ENCODE measurements around the gene OR7D4. TPM values are rescaled to one million over a fixed set of nuclear protein-coding genes. Genes with fewer than 3 reads are reported as not detected.

The OR7D4 gene
- total RNA-seq, 1 experiment from 2014 or later = not detected

DNA sequence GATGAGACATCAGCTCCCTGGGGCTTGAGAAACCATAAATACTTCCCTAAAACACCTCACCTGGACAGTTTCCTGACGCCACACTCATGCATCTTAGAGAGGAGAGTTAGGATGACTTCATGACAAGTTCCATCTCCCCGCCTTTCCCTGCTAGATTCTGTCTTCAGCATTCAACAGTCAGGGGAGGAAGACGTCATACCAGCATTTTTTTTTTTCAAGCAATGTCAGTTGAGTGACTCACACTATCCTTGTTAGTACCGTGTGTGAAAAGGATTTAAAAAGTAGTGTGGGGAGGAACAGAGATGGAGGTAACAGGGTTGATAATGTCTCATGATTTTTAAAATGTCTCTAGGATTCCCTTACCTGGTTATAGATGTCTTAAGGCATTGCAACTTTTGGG lies 40.5 kb downstream of the OR7D4 start, which contains the start of gene OR7D2:
OR7D2 (plus strand) TSS at position 79 of the 400 bp plus-strand sequence. CDS start 6,803 bp downstream, outside the sequence.
- peaks cover 5 to 12% (median 8%) of the 10 kb centered on the region in 3 experiments for H3K36me3 Mint-ChIP-seq (ENCODE audit: insufficient read depth in 1 of 3, low read depth in 3 of 3)
- Histone ChIP-seq H3K4me1 (ENCODE audit: insufficient read depth, low read length) (no peaks in the 10 kb centered on the region), H3K14ac (ENCODE audit: insufficient read depth, low read length) (no peak within 1 kb of the TSS), H3K4me2 (ENCODE audit: insufficient read depth, insufficient read length, low read length) (no peak within 1 kb of the TSS), H3K79me1 (ENCODE audit: insufficient read depth, low read depth, low read length, poor library complexity, severe bottlenecking) (no peaks in the 10 kb centered on the region), H2BK120ac (ENCODE audit: low read depth, low read length, poor library complexity, severe bottlenecking) (no peak within 1 kb of the TSS), H4K5ac (ENCODE audit: insufficient read length, low read depth, low read length) (no peak within 1 kb of the TSS), H2BK20ac (ENCODE audit: low read depth, low read length, poor library complexity, severe bottlenecking) (no peak within 1 kb of the TSS), H3K79me2 (ENCODE audit: insufficient read depth, low read length) (no peaks in the 10 kb centered on the region), H3K23me2 (ENCODE audit: insufficient read length, low read depth, low read length, poor library complexity, severe bottlenecking) (no peaks in the 10 kb centered on the region), H2BK12ac (ENCODE audit: insufficient read length, low read depth, low read length) (no peak within 1 kb of the TSS), H4K8ac (replicated peaks; ENCODE audit: insufficient read length, low read depth, low read length) (no peak within 1 kb of the TSS), H3K23ac (ENCODE audit: insufficient read length, low read depth, low read length) (no peak within 1 kb of the TSS), H2BK5ac (ENCODE audit: insufficient read length, low read length) (no peak within 1 kb of the TSS), H2AK5ac (ENCODE audit: insufficient read length, low read length) (no peak within 1 kb of the TSS), H3K27me3 (ENCODE audit: insufficient read depth, low read length) (no peaks in the 10 kb centered on the region), H3T11ph (ENCODE audit: low read length) (no peak within 1 kb of the TSS), H3K4ac (ENCODE audit: low read depth, low read length) (no peak within 1 kb of the TSS), H3K27ac (ENCODE audit: insufficient read length, low read depth, low read length) (no peak within 1 kb of the TSS), H3K18ac (ENCODE audit: insufficient read length, low read depth, low read length) (no peak within 1 kb of the TSS), H4K20me1 (ENCODE audit: control insufficient read depth, insufficient read depth, insufficient read length) (no peaks in the 10 kb centered on the region), H4K91ac (ENCODE audit: insufficient read length, low read depth, low read length) (no peak within 1 kb of the TSS), H3K56ac (ENCODE audit: insufficient read length, low read depth, low read length) (no peak within 1 kb of the TSS), H3K9ac (ENCODE audit: extremely low read depth, insufficient read length, low read length) (no peak within 1 kb of the TSS), H2AFZ (ENCODE audit: low read length) (no peak within 1 kb of the TSS), H2BK15ac (ENCODE audit: low read depth, low read length) (no peak within 1 kb of the TSS), H3K9me3 (ENCODE audit: control insufficient read depth, low read depth, low read length) (peaks cover 5% of the 10 kb centered on the region)
- peaks cover 45 to 50% of the 10 kb centered on the region in 2 experiments for H3K9me3 Mint-ChIP-seq
- no peaks in the 10 kb centered on the region for H3K4me1 Mint-ChIP-seq
- no CpG with 5 or more reads among the region's 4 CpGs for WGBS (ENCODE audit: extremely low coverage, insufficient read length, low lambda C conversion rate)
- no peak within 1 kb of the TSS; a peak in 1 of 5 replicates for H3K4me3 Mint-ChIP-seq
- H3K27me3 Mint-ChIP-seq (ENCODE audit: low read depth) = no peaks in the 10 kb centered on the region; the same call in 1 of the 2 replicates
- TF ChIP-seq, protein P1, sequence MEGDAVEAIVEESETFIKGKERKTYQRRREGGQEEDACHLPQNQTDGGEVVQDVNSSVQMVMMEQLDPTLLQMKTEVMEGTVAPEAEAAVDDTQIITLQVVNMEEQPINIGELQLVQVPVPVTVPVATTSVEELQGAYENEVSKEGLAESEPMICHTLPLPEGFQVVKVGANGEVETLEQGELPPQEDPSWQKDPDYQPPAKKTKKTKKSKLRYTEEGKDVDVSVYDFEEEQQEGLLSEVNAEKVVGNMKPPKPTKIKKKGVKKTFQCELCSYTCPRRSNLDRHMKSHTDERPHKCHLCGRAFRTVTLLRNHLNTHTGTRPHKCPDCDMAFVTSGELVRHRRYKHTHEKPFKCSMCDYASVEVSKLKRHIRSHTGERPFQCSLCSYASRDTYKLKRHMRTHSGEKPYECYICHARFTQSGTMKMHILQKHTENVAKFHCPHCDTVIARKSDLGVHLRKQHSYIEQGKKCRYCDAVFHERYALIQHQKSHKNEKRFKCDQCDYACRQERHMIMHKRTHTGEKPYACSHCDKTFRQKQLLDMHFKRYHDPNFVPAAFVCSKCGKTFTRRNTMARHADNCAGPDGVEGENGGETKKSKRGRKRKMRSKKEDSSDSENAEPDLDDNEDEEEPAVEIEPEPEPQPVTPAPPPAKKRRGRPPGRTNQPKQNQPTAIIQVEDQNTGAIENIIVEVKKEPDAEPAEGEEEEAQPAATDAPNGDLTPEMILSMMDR (conservative IDR thresholded peaks at IDR 0.05) = no peak
- no peak for DNase-seq
- no peak within 1 kb of the TSS for H3K27ac Mint-ChIP-seq

Measured in H9 (cell line).